Ureter (tissue), 1 donor: ENCODE measurements around the gene CCDC85A. TPM values are rescaled to one million over a fixed set of nuclear protein-coding genes. Genes with fewer than 3 reads are reported as not detected.
"Not testable (repeated sequence)": the region's sequence is repeated elsewhere in the genome, so short reads cannot be mapped to it uniquely, and the experiment has no call there.

Experiments
- DNase-seq: peaks from one replicate; pipeline ENCODE4 v3.0.0-alpha.2; 2020; ENCODE audit warnings: low spot score
- total RNA-seq: library from RNA; stranded (reverse); gene quantifications from one replicate; pipeline ENCODE4 v1.2.4, GENCODE V29; 2023
- donor health status: DM: yes; HTN: yes; CAD: no.

CCDC85A gene
- total RNA-seq: 1.5 TPM

- DNase-seq: peak; percentile 82
Observed at GRCh38 chr2:56183643-56184499, at the start of gene CCDC85A. CCDC85A (plus strand) TSS chr2:56183990; CDS start chr2:56184625, 635 bp downstream.

DNA sequence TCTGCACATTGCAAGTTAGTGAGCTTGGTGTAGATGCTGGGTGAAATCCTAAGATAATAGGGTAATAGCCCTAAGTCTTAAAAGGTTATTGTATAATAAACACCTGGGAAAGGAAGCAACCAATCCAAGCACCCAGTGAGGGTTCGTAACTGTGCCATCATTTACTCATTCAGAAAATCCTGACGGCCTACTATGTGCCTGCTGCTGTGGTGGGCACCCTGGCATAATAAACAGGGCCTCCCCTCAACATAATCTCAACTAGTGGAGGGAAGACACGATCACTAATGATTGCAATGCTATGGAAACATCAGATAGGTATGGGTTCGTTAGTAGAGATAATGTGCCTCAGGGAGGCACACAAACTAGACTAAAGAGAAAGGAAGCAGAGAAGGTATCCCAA, 48.9 kb upstream of the CCDC85A start:
- no peak for DNase-seq

GRCh38 chr2:56142497-56143061, 41.2 kb upstream of the CCDC85A start:
- DNase-seq: not testable (repeated sequence)

GRCh38 chr2:56147907-56148306, 35.9 kb upstream of the CCDC85A start:
- no peak for DNase-seq

- DNase-seq: no peak
Observed at GRCh38 chr2:56148825-56149224, 35.0 kb upstream of the CCDC85A start.

- no peak for DNase-seq
Observed at GRCh38 chr2:56151841-56152240, 31.9 kb upstream of the CCDC85A start.

DNA sequence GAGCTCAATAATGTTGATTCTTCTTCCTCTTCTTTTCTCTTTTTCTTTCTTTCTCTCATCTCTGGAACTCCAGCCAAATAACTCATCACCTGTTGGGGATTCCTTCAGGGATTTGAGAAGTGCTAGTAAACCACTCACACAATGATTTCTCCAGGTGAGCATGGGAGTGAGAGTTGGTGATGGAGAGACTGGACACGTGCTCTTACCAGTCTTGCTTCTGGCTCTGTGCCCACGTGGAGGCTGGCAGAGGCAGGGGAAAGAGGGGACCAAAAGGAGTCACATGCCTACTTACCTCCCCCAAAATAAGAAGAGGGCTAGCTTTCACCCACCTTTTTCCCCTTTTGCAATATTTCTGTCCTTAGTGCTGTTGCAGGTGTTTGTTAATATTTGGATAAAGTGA, 28.6 kb upstream of the CCDC85A start:
- no peak for DNase-seq

GRCh38 chr2:56159875-56160274, 23.9 kb upstream of the CCDC85A start:
- not testable (repeated sequence) for DNase-seq

GRCh38 chr2:56167616-56168562, 15.9 kb upstream of the CCDC85A start:
- DNase-seq: no peak

DNA sequence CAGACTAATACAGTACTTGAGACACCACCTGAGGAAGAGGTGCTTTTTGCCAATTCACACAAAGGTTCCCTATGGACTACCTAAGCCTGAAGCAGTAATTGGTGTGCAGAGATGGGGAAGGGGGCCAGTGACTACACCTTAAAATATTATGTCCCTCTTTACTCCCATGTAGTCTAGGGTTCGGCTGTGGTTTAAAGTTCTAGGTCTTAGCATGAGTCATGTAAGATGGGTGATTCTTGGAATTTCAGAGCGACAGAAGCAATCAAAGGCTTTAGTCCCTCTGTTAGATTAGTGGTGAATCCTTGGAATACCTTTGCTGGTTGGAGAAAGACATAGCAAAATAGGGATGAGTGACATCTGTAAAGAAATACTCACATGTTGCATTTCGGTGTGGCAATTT, 14.3 kb upstream of the CCDC85A start:
- DNase-seq: no peak

GRCh38 chr2:56170504-56170903, 13.3 kb upstream of the CCDC85A start:
- no peak for DNase-seq

- no peak for DNase-seq
Observed at GRCh38 chr2:56170988-56171387, 12.8 kb upstream of the CCDC85A start.

DNA sequence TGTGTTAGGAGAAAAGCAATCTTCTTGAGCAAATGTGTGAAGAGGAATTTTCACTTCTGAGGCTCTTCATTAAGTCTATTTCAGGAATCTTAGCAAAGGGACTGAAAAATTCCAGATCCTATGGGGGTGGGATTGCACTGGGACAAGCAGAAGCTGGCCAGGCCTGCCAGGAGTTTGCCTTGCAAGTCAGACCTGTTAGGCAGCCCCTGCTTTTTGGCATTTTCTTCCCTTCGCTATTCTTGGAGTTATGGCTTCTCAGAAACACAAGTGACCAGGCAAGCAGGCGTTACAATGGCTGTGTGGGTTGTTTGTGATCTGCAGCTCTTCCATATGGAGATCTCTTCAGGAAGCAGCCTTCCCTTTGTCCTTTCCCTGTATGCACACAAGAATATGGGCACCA, 8.0 kb upstream of the CCDC85A start:
- no peak for DNase-seq

GRCh38 chr2:56177420-56178220, 6.2 kb upstream of the CCDC85A start:
- DNase-seq: no peak

DNA sequence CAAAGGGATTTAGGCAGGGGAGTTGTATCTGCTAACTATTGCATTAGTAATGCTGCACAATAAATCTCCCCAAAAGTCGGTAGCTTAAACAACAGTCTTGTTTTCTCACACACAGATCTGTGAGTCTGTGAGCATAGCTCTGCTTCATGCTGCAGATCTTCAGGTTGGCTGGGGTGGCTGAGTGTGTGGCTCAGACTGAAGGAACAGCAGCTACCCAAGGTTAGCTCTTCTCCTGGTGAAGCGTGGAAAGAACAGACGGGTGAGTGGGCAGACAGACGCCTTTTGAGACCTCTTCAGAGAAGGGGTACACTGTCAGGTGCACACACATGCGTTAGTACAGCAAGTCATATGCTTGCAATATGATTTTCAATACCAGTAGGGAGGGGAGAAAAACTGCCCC, 3.9 kb upstream of the CCDC85A start:
- DNase-seq: no peak

GRCh38 chr2:56182420-56182819, 1.4 kb upstream of the CCDC85A start:
- no peak for DNase-seq

DNA sequence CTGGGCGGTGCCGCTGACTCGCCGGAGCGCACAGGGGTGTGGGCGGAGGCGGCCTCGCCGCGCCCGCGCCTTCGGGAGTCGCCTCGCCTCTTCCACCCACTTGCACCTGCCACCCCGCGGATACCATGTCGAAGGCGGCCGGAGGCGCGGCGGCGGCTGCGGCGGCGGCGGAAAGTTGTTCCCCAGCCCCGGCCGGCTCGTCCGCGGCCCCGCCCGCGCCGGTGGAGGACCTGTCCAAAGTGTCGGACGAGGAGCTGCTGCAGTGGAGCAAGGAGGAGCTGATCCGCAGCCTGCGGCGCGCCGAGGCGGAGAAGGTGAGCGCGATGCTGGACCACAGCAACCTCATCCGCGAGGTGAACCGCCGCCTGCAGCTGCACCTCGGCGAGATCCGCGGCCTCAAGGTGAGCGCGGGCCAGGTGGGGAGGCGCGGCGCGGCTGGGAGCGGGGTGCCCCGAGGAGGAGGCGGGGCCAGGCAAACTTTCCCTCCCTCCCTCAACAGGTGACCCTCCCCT, 766 bp downstream of the CCDC85A start:
- DNase-seq: no peak

DNA sequence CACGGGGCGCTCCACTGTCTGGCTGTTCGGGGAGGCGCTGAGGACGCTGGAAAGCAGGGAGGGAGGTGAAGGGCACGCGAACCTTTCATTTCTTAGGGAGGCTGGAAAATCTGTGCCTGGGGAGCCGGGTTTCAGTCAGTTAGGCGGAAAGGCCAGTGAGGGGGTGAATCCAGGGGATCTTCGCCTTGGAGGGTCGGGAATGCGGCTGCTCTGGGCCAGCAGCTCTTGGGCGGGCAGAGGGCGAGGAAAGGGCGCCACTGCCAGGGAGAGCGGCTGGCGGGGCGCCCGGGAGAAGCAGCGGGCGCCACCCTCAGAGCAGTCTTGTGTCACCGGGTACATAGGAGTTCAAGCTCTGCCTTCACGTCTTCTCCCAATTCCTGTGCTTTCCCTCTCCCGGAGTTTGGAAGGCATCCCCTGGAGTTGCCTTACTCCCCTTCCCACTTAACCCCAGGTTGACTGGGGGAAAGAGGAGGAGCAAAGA, 1.4 kb downstream of the CCDC85A start:
- DNase-seq: no peak

DNA sequence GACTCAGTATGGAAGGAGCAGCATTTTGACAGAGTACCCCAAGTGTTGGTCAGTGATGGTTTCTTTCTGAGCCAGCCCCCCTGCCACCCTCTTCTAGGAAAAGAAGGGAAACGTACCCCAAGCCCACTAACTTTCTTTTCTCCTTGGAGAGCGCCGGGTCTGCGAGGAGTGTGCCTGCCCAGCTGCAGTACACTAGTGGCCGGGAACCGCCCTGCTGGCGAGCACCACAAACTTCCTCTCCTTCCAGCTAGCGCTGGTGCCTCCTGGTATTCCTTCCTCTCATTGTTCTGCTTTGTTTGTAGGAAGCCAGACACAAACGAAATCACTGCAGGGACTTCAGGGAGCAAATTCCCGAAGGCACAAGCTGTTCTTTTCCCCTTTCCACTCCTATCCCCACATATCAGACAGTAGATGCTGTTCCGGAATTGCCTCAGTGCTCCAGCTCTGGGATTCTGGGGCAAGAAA, 1.8 kb downstream of the CCDC85A start:
- no peak for DNase-seq

GRCh38 chr2:56191617-56192016, 7.8 kb downstream of the CCDC85A start:
- DNase-seq: no peak
